AG09319 (cell line): ENCODE measurements around the gene USP32.

Experiments used
- DNase-seq: peaks from one replicate; pipeline ENCODE4 v3.0.0-alpha.2; 2010; ENCODE audit warnings: low read depth; ENCODE audit errors: extremely low read depth
- TF ChIP-seq, protein P1 (sequence below): IDR thresholded peaks from 2 replicates; pipeline ENCODE4 v1.5.1; 2011; ENCODE audit warnings: low read depth, mild to moderate bottlenecking, inconsistent platforms, low read length, moderate library complexity

Gene USP32

DNA sequence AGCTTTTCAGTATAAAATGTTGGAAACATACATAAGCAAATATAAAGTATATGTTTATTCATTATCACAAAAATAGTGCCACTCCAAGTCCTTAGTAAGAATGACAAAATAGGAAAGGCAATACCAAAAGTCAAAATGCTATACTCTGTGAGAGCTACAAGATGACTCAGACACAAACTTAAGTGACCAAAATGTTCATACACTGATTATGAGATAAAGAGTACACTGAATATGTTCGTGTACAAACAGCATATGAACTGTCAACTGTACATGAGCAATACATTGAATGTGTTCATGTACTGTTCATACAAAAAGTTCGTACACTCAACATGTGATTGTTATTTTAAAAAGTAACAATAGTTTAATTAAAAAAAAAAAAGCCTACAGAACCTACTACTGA is 138.9 kb downstream of the USP32 start:
- TF ChIP-seq, protein P1, sequence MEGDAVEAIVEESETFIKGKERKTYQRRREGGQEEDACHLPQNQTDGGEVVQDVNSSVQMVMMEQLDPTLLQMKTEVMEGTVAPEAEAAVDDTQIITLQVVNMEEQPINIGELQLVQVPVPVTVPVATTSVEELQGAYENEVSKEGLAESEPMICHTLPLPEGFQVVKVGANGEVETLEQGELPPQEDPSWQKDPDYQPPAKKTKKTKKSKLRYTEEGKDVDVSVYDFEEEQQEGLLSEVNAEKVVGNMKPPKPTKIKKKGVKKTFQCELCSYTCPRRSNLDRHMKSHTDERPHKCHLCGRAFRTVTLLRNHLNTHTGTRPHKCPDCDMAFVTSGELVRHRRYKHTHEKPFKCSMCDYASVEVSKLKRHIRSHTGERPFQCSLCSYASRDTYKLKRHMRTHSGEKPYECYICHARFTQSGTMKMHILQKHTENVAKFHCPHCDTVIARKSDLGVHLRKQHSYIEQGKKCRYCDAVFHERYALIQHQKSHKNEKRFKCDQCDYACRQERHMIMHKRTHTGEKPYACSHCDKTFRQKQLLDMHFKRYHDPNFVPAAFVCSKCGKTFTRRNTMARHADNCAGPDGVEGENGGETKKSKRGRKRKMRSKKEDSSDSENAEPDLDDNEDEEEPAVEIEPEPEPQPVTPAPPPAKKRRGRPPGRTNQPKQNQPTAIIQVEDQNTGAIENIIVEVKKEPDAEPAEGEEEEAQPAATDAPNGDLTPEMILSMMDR: no peak
- DNase-seq: no peak

DNA sequence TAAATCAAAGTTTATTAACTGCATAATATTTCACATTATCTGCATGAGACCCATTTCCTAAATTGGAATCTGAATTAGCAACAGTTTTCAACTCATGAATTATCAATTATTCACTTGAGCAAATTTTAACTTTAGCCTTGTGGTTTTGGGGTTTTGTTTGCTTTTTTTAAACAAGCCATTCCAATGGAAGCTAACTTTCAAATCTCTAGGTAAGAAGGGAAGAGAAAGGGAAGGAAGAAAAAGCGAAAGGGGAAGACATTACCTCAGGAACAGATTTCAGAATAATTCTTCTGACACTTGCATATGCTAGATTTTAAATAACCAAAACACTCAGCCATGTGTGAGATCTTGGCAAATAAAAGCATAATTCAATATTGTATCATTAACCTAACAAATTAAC is 139.5 kb downstream of the USP32 start:
- TF ChIP-seq, protein P1: no peak
- DNase-seq: no peak

DNA sequence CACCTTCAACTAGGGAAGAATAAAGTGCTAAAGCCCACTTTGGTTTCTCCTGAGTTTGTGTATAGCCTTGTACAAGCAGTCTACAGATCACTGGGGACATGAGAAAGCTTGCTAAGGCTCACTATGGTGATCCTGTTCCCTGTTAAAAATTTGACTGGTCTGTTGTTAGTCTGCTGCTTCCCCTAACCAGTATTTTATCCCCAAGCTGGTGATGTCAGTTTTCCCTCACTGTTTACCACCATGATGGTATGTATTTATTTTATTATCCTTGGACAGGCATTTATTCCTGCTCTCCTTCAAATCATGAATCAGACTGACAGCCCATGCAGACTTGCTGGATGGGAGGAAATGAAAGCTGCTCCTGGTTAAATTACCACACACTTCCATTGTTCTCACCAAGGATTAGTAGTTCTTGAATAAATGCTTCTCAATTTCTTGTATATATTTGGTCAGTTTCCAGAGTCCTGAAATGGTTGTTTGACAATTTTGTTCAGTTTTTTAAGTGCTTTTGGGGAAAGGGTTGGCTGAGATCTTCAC is 142.6 kb downstream of the USP32 start:
- DNase-seq: no peak
- TF ChIP-seq, protein P1: no peak

DNA sequence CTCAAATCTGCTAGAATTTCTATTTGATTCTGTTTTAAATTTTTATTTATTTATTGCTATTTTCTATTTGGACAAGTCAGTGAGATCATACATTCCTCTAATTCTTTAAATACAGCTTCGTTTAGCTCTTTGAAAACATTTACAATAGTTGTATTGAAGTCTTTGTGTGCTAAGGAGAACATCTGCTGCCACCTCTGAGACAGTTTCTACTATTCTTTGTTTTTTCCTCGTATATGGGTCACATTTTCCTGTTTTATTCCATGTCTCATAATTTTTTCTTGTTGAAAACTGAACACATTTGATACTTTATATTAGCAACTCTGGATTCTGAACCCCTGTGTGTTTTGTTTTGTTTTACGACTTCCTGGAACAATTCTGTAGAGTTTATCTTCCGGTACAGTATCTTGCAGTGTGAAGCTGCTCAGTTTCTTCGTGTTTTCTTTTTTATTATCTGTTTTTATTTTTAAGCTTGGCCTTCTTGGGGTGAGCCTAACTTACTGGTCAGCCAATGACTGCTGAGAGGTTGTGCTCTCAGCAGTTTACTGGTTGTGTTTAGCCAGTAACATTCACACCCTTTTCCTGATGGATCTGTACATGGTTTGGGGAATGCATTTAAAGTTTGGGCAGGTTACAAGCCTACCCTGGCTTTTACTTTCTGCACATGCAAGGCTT is 143.2 kb downstream of the USP32 start:
- DNase-seq: no peak
- TF ChIP-seq, protein P1: no peak

DNA sequence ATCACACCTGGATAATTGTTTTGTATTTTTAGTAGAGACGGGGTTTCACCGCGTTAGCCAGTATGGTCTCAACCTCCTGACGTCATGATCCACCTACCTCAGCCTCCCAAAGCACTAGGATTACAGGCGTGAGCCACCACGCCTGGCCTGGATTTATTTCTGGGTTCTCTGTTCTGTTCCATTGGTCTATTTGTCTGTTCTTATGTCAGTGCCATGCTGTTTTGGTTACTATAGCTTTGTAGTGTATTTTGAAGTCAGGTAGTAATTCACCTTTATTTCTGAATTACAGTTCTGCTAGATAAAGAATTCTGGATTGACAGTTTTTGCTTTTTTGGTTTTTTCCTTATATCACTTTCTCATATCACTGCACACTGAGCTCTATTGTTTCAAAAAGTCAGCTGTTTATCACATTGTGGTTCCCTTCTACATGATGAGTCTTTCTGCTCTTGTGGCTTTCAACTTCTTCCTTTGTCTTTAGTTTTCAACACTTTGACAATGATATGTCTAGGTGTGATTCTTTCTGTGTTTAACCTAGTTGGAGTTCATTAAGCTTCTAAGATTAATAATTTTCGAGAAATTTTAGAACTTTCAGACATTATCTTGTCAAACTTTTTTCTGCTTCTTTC is 144.0 kb downstream of the USP32 start:
- TF ChIP-seq, protein P1: no peak
- DNase-seq: no peak

DNA sequence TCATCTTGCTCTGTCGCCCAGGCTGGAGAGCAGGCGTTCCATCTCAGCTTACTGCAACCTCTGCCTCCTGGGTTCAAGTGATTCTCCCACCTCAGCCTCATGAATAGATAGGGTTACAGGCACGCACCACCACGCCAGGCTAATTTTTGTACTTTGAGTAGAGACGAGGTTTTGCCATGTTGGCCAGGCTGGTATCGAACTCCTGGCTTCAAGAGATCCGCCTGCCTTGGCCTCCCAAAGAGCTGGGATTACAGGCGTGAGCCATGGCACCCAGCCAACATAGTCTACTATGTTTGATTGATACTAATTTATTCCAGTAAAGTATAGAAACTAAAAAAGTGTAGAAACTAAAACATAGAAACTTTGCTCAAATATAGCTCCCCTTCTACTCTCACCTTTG is 147.3 kb downstream of the USP32 start:
- TF ChIP-seq, protein P1: no peak
- no peak for DNase-seq

DNA sequence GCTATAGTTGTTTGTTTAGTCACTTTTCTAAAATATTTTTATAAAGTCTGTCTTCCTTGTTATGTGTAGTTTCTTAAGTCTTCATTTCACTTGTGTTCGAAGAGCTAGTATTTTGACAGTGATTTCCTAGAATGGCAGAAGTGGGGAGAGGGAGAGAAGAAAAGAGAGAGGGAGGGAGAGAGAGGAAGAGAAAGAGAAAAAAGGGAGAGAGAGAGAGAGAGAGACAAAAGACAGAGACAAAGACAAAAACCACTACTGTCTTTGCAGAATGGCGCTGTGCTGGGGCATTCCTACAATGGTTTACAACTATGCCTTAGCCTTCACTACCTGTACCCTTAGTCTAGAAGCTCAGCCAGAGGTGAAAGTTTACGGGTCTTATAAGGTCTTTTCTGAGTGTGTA is 151.6 kb downstream of the USP32 start:
- TF ChIP-seq, protein P1: no peak
- no peak for DNase-seq
